GM23338 (cell line): Measurements from ENCODE around the gene PITPNC1. TPM values are rescaled to one million over a fixed set of nuclear protein-coding genes. Genes with fewer than 3 reads are reported as not detected.

Experiments
- ATAC-seq: fragments of 200-7000 bp; cut with Tn5 transposase; 3 replicates; pipeline ENCODE4 v1.9.1; 2020
- DNase-seq: peaks from one replicate; pipeline ENCODE4 v3.0.0-alpha.2; 2015; ENCODE audit warnings: low spot score
- H2AFZ ChIP-seq: fragments of 200-600 bp; sonication (generic); 2 replicates; pipeline ENCODE4 v1.8.0; 2016; ENCODE audit warnings: antibody characterized with exemption, mild to moderate bottlenecking, moderate library complexity
- H3F3A ChIP-seq: fragments of 200-600 bp; sonication (generic); replicated peaks from 2 replicates; pipeline ENCODE4 v1.8.0; 2017; ENCODE audit warnings: antibody characterized with exemption, mixed run types, low read depth
- H3K27ac ChIP-seq: fragments of 200-600 bp; sonication (generic); 2 replicates; pipeline ENCODE4 v1.6.1; 2016; ENCODE audit warnings: low read depth
- H3K27me3 ChIP-seq: fragments of 200-600 bp; sonication (generic); 2 replicates; pipeline ENCODE4 v1.8.0; 2016; ENCODE audit warnings: mild to moderate bottlenecking, mixed run types, moderate library complexity; ENCODE audit not compliant: insufficient read depth
- H3K36me3 ChIP-seq: fragments of 200-600 bp; sonication (generic); 2 replicates; pipeline ENCODE4 v1.8.0; 2016; ENCODE audit warnings: mild to moderate bottlenecking; ENCODE audit not compliant: insufficient read depth
- H3K4me1 ChIP-seq: fragments of 200-600 bp; sonication (generic); 2 replicates; pipeline ENCODE4 v1.8.0; 2016; ENCODE audit warnings: mild to moderate bottlenecking, moderate library complexity; ENCODE audit not compliant: insufficient read depth
- H3K4me2 ChIP-seq: fragments of 200-600 bp; sonication (generic); 2 replicates; pipeline ENCODE4 v1.7.1; 2017; ENCODE audit warnings: mixed run types
- H3K4me3 ChIP-seq: fragments of 200-600 bp; sonication (generic); 2 replicates; pipeline ENCODE4 v1.6.1; 2016; ENCODE audit warnings: mixed run types
- H3K79me2 ChIP-seq: fragments of 200-600 bp; sonication (generic); replicated peaks from 2 replicates; pipeline ENCODE4 v1.8.0; 2017; ENCODE audit warnings: mild to moderate bottlenecking; ENCODE audit not compliant: insufficient read depth
- H3K9me2 ChIP-seq: fragments of 200-600 bp; sonication (generic); 2 replicates; pipeline ENCODE4 v1.8.0; 2017; ENCODE audit not compliant: insufficient read depth
- H4K20me1 ChIP-seq: fragments of 200-600 bp; sonication (generic); replicated peaks from 2 replicates; pipeline ENCODE4 v1.8.0; 2017; ENCODE audit warnings: mild to moderate bottlenecking; ENCODE audit not compliant: insufficient read depth
- H3K27ac Mint-ChIP-seq: 2 replicates; pipeline ENCODE4 v1.8.0; 2020; ENCODE audit warnings: inconsistent platforms, mild to moderate bottlenecking, moderate library complexity, mixed read lengths
- H3K27me3 Mint-ChIP-seq: 3 replicates; pipeline ENCODE4 v1.8.0; 2022; ENCODE audit warnings: low read depth, mild to moderate bottlenecking, moderate library complexity, mixed read lengths, inconsistent platforms; ENCODE audit not compliant: insufficient read depth, poor library complexity
- H3K36me3 Mint-ChIP-seq: 3 replicates; pipeline ENCODE4 v1.8.0; 2021; ENCODE audit warnings: low read depth, mild to moderate bottlenecking, inconsistent platforms, moderate library complexity, mixed read lengths
- H3K4me1 Mint-ChIP-seq: 3 replicates; pipeline ENCODE4 v1.8.0; 2020; ENCODE audit warnings: mild to moderate bottlenecking, inconsistent platforms, mixed read lengths
- H3K4me3 Mint-ChIP-seq: 3 replicates; pipeline ENCODE4 v1.8.0; 2021; ENCODE audit warnings: moderate library complexity, mild to moderate bottlenecking, inconsistent platforms, mixed read lengths
- H3K9me3 Mint-ChIP-seq: 3 replicates; pipeline ENCODE4 v1.8.0; 2020; ENCODE audit warnings: moderate library complexity, mild to moderate bottlenecking, inconsistent platforms, mixed read lengths
- CREB1 ChIP-seq: fragments of 250-450 bp; sonication (Bioruptor Pico); IDR thresholded peaks from 2 replicates; pipeline ENCODE4 v1.5.0; 2020; ENCODE audit warnings: low read depth, mild to moderate bottlenecking, moderate library complexity
- CTCF ChIP-seq, 2 experiments: fragments of 200-600 bp in 1 of 2; sonication (generic) in 1 of 2; conservative IDR thresholded peaks; 2 replicates each; pipeline versions ENCODE4 v1.5.1 to v1.6.1; 2016 to 2017; ENCODE audit warnings: antibody characterized with exemption in 2 of 2, low read depth in 2 of 2, mild to moderate bottlenecking in 2 of 2, moderate library complexity in 1 of 2
- ETS1 ChIP-seq: IDR thresholded peaks from 2 replicates; pipeline ENCODE4 v1.6.1; 2016; ENCODE audit warnings: antibody characterized with exemption
- EZH2 ChIP-seq: fragments of 200-600 bp; sonication (generic); IDR thresholded peaks from one replicate; pipeline ENCODE4 v1.8.0; 2017; ENCODE audit warnings: antibody characterized with exemption, mild to moderate bottlenecking, low read depth; ENCODE audit not compliant: unreplicated experiment
- EZH2phosphoT487 ChIP-seq: fragments of 200-600 bp; sonication (generic); IDR thresholded peaks from one replicate; pipeline ENCODE4 v1.8.1; 2018; ENCODE audit warnings: antibody characterized with exemption; ENCODE audit not compliant: unreplicated experiment
- JUNB ChIP-seq: IDR thresholded peaks from one replicate; pipeline ENCODE4 v1.6.1; 2016; ENCODE audit warnings: antibody characterized with exemption; ENCODE audit not compliant: unreplicated experiment
- NANOG ChIP-seq: IDR thresholded peaks from 2 replicates; pipeline ENCODE4 v1.6.1; 2016; ENCODE audit warnings: antibody characterized with exemption, borderline replicate concordance
- POLR2AphosphoS5 ChIP-seq: IDR thresholded peaks from 2 replicates; pipeline ENCODE4 v1.6.1; 2016; ENCODE audit warnings: antibody characterized with exemption, low read depth
- REST ChIP-seq: IDR thresholded peaks from one replicate; pipeline ENCODE4 v1.6.1; 2018; ENCODE audit warnings: antibody characterized with exemption; ENCODE audit not compliant: unreplicated experiment
- STAT1 ChIP-seq: IDR thresholded peaks from one replicate; pipeline ENCODE4 v1.6.1; 2016; ENCODE audit warnings: antibody characterized with exemption; ENCODE audit not compliant: unreplicated experiment
- ZNF114 ChIP-seq: fragments of 250-450 bp; sonication (Bioruptor Pico); IDR thresholded peaks from 2 replicates; pipeline ENCODE4 v1.5.0; 2020; ENCODE audit warnings: mild to moderate bottlenecking, moderate library complexity
- ZNF331 ChIP-seq: fragments of 250-450 bp; sonication (Bioruptor Pico); IDR thresholded peaks from 2 replicates; pipeline ENCODE4 v1.5.0; 2020; ENCODE audit warnings: low read depth, mild to moderate bottlenecking, moderate library complexity
- ZNF462 ChIP-seq: fragments of 250-450 bp; sonication (Bioruptor Pico); IDR thresholded peaks from 2 replicates; pipeline ENCODE4 v1.5.0; 2020; ENCODE audit warnings: mild to moderate bottlenecking, moderate library complexity
- polyA plus RNA-seq: library from polyadenylated mRNA; unstranded; fragments of >200 nt; fragmentation: Nextera tagmentation; extraction: Ambion mirVana; gene quantifications from 2 replicates; pipeline ENCODE4 v1.2.1, GENCODE V29; 2016
- total RNA-seq: library from RNA; depleted of rRNA; stranded (reverse); fragments of >200 nt; shearing (Covaris generic); gene quantifications from 2 replicates; pipeline ENCODE4 v1.2.3, GENCODE V29; 2014

Gene PITPNC1
- total and polyA plus RNA-seq, 2 experiments from 2014 or later = 23.0 to 32.6 TPM

- Histone ChIP-seq H3K4me1 (peaks cover 12% of the 10 kb centered on the region), H3K27ac (no peak overlapping the region), H3F3A (peaks cover 7% of the 10 kb centered on the region), H3K36me3 (no peaks in the 10 kb centered on the region; the same call in 1 of the 2 replicates), H3K4me2 (no peak overlapping the region), H3K9me2 (no peaks in the 10 kb centered on the region), H4K20me1 (peaks cover 40% of the 10 kb centered on the region), H2AFZ (no peak overlapping the region), H3K79me2 (peaks cover 91% of the 10 kb centered on the region), H3K27me3 (no peaks in the 10 kb centered on the region), H3K4me3 (no peak overlapping the region)
- no peak overlapping the region for H3K27ac Mint-ChIP-seq
- no peak for TF ChIP-seq CTCF (conservative IDR thresholded peaks at IDR 0.05; ENCODE audit: low read depth in 2 of 2)
- no peak for TF ChIP-seq ZNF462
- TF ChIP-seq ZNF114 = no peak
- TF ChIP-seq EZH2 = no peak
- TF ChIP-seq NANOG = no peak
- TF ChIP-seq JUNB = no peak
- no peak for TF ChIP-seq ZNF331 (CRISPR knock-in tag)
- TF ChIP-seq POLR2AphosphoS5 = no peak
- TF ChIP-seq ETS1 = no peak
- no peak for TF ChIP-seq EZH2phosphoT487
- no peak for TF ChIP-seq REST
- no peak for TF ChIP-seq STAT1
- no peak for TF ChIP-seq CREB1 (CRISPR knock-in tag)
- H3K4me1 Mint-ChIP-seq = peaks cover 15% of the 10 kb centered on the region
- DNase-seq = no peak
- H3K27me3 Mint-ChIP-seq = peaks cover 7% of the 10 kb centered on the region
- no peak overlapping the region; the same call in 2 of the 3 replicates for H3K4me3 Mint-ChIP-seq
- peaks cover 48% of the 10 kb centered on the region for H3K36me3 Mint-ChIP-seq
- H3K9me3 Mint-ChIP-seq = no peaks in the 10 kb centered on the region
- no peak for ATAC-seq
These were observed 14.9 kb upstream of the PITPNC1 start for GRCh38 chr17:67362173-67362572.
